HEK293T (cell line): ENCODE data around the gene CKM.

Experiments used
- CTCF ChIA-PET: fragments of 350-600 bp; formaldehyde crosslinking; extraction: SDS; loops from one replicate; lab custom pipeline; 2021; ENCODE audit warnings: antibody characterized with exemption, inconsistent platforms; lab: Yijun Ruan, JAX
- POLR2A ChIA-PET: fragments of 350-600 bp; formaldehyde crosslinking; extraction: SDS; loops from one replicate; lab custom pipeline; 2020; ENCODE audit warnings: antibody characterized with exemption, inconsistent platforms; lab: Yijun Ruan, JAX
- DNase-seq: peaks from one replicate; pipeline ENCODE4 v3.0.0; 2012; ENCODE audit warnings: mixed read lengths; ENCODE audit errors: extremely low spot score
- ARNT ChIP-seq: fragments of 450-650 bp; IDR thresholded peaks from 2 replicates; pipeline ENCODE4 v1.6.1; 2017; ENCODE audit warnings: mild to moderate bottlenecking
- BHLHE40 ChIP-seq: fragments of 450-650 bp; IDR thresholded peaks from 2 replicates; pipeline ENCODE4 v1.6.1; 2016; ENCODE audit warnings: mild to moderate bottlenecking, moderate library complexity, borderline replicate concordance
- CTBP1 ChIP-seq: fragments of 450-650 bp; IDR thresholded peaks from 2 replicates; pipeline ENCODE4 v1.6.1; 2016; ENCODE audit warnings: borderline replicate concordance
- ELF4 ChIP-seq: fragments of 450-650 bp; IDR thresholded peaks from 2 replicates; pipeline ENCODE4 v1.6.1; 2017; ENCODE audit warnings: antibody characterized with exemption
- FOXA1 ChIP-seq: fragments of 450-650 bp; IDR thresholded peaks from 2 replicates; pipeline ENCODE4 v1.6.1; 2016; ENCODE audit warnings: mild to moderate bottlenecking
- FOXK2 ChIP-seq: fragments of 450-650 bp; IDR thresholded peaks from 2 replicates; pipeline ENCODE4 v1.6.1; 2016; ENCODE audit warnings: mild to moderate bottlenecking
- FOXM1 ChIP-seq: fragments of 450-650 bp; IDR thresholded peaks from 2 replicates; pipeline ENCODE4 v1.6.1; 2017; ENCODE audit warnings: mild to moderate bottlenecking, borderline replicate concordance
- HDGF ChIP-seq: fragments of 450-650 bp; IDR thresholded peaks from 2 replicates; pipeline ENCODE4 v1.6.1; 2017; ENCODE audit warnings: antibody characterized with exemption, borderline replicate concordance
- L3MBTL2 ChIP-seq: fragments of 450-650 bp; conservative IDR thresholded peaks from 2 replicates; pipeline ENCODE4 v1.6.1; 2016; ENCODE audit warnings: mild to moderate bottlenecking
- LEF1 ChIP-seq: fragments of 450-650 bp; IDR thresholded peaks from 2 replicates; pipeline ENCODE4 v1.6.1; 2017; ENCODE audit warnings: mild to moderate bottlenecking, borderline replicate concordance
- NFRKB ChIP-seq: fragments of 450-650 bp; IDR thresholded peaks from 2 replicates; pipeline ENCODE4 v1.6.1; 2016; ENCODE audit warnings: mild to moderate bottlenecking, moderate library complexity
- PKNOX1 ChIP-seq: fragments of 450-650 bp; IDR thresholded peaks from 2 replicates; pipeline ENCODE4 v1.6.1; 2016
- SP1 ChIP-seq: fragments of 450-650 bp; IDR thresholded peaks from 2 replicates; pipeline ENCODE4 v1.6.1; 2017
- SUZ12 ChIP-seq: fragments of 450-650 bp; IDR thresholded peaks from 2 replicates; pipeline ENCODE4 v1.6.1; 2016; ENCODE audit warnings: mild to moderate bottlenecking
- TARDBP ChIP-seq: fragments of 450-650 bp; IDR thresholded peaks from 2 replicates; pipeline ENCODE4 v1.6.1; 2016
- ZNF384 ChIP-seq: fragments of 450-650 bp; IDR thresholded peaks from 2 replicates; pipeline ENCODE4 v1.6.1; 2016

The CKM gene

GRCh38 chr19:45351401-45351952 is 28.8 kb upstream of the CKM start:
- TF ChIP-seq PKNOX1 (no peak), CTBP1 (no peak), HDGF (no peak), ZNF384 (no peak)
- DNase-seq, result no peak
- CTCF ChIA-PET, result interaction anchor here (0.6 kb wide), 1 partner anchor 1639 kb away, joined by 3 read pairs; no protein-coding TSS in a partner anchor
- POLR2A ChIA-PET, result no interaction called here

- no peak for TF ChIP-seq LEF1
- TF ChIP-seq ARNT, result no peak
- no peak for TF ChIP-seq FOXK2
- TF ChIP-seq CTBP1, result no peak
- TF ChIP-seq L3MBTL2, result no peak
- TF ChIP-seq FOXM1, result no peak
- TF ChIP-seq NFRKB, result no peak
- TF ChIP-seq TARDBP, result no peak
- TF ChIP-seq ZNF384, result no peak
- no peak for TF ChIP-seq SUZ12
- no peak for TF ChIP-seq SP1
- TF ChIP-seq BHLHE40, result no peak
- no peak for TF ChIP-seq HDGF
- TF ChIP-seq FOXA1, result no peak
- no peak for TF ChIP-seq ELF4
- TF ChIP-seq PKNOX1, result no peak
- DNase-seq, result no peak
- POLR2A ChIA-PET, result no interaction called here
- CTCF ChIA-PET, result interaction anchor here (0.6 kb wide), 1 partner anchor 1638 kb away, joined by 3 read pairs; no protein-coding TSS in a partner anchor
These were observed 27.9 kb upstream of the CKM start for GRCh38 chr19:45350477-45351058.

GRCh38 chr19:45349430-45349941 is 26.8 kb upstream of the CKM start:
- no peak for TF ChIP-seq L3MBTL2
- no peak for TF ChIP-seq FOXA1
- no peak for TF ChIP-seq PKNOX1
- TF ChIP-seq CTBP1, result no peak
- no peak for TF ChIP-seq ZNF384
- no peak for TF ChIP-seq BHLHE40
- POLR2A ChIA-PET, result no interaction called here
- DNase-seq, result no peak
- CTCF ChIA-PET, result interaction anchor here (0.6 kb wide), 1 partner anchor 312 kb away, joined by 3 read pairs; no protein-coding TSS in a partner anchor

GRCh38 chr19:45349126-45349415 is 26.4 kb upstream of the CKM start:
- no peak for DNase-seq
- POLR2A ChIA-PET, result no interaction called here
- CTCF ChIA-PET, result no interaction called here
- TF ChIP-seq NFRKB (no peak), FOXA1 (no peak), LEF1 (no peak), L3MBTL2 (no peak), BHLHE40 (no peak), FOXK2 (no peak), CTBP1 (no peak), HDGF (no peak), SP1 (no peak), ARNT (no peak), FOXM1 (no peak), ELF4 (no peak), ZNF384 (no peak), TARDBP (no peak), PKNOX1 (no peak), SUZ12 (no peak)

- no peak for TF ChIP-seq FOXM1
- no peak for TF ChIP-seq SP1
- no peak for TF ChIP-seq SUZ12
- TF ChIP-seq L3MBTL2, result no peak
- no peak for TF ChIP-seq NFRKB
- POLR2A ChIA-PET, result no interaction called here
- CTCF ChIA-PET, result no interaction called here
- DNase-seq, result no peak
These were observed 25.9 kb upstream of the CKM start for GRCh38 chr19:45348367-45349125.
